K562 (cell line): Measurements from ENCODE around the gene SRRT. TPM values are rescaled to one million over a fixed set of nuclear protein-coding genes. Genes with fewer than 3 reads are reported as not detected.

Source experiments
- DIDO1 ChIP-seq: fragments of 450-650 bp; IDR thresholded peaks from 2 replicates; pipeline ENCODE4 v1.6.1; 2016; ENCODE audit warnings: low read depth, missing biosample characterization, missing genetic modification characterization
- FOXA1 ChIP-seq: fragments of 450-650 bp; IDR thresholded peaks from 2 replicates; pipeline ENCODE4 v1.6.1; 2016; ENCODE audit warnings: mild to moderate bottlenecking, borderline replicate concordance
- FUS ChIP-seq: fragments of 200-400 bp; formaldehyde crosslinking; optimal IDR thresholded peaks from 2 replicates; pipeline ENCODE3; 2017; ENCODE audit warnings: low read depth, low read length
- NR0B1 ChIP-seq: fragments of 450-650 bp; IDR thresholded peaks from one replicate; pipeline ENCODE4 v1.6.1; 2018; ENCODE audit warnings: mild to moderate bottlenecking, moderate library complexity; ENCODE audit not compliant: partially characterized antibody
- PKNOX1 ChIP-seq: fragments of 450-650 bp; IDR thresholded peaks from 2 replicates; pipeline ENCODE4 v1.6.1; 2016
- POLR2A ChIP-seq: fragments of 450-650 bp; conservative IDR thresholded peaks from 2 replicates; pipeline ENCODE4 v1.6.1; 2016
- PRDM10 ChIP-seq: fragments of 450-650 bp; IDR thresholded peaks from 2 replicates; pipeline ENCODE4 v1.6.1; 2018; ENCODE audit not compliant: partially characterized antibody
- TEAD2 ChIP-seq: fragments of 450-650 bp; IDR thresholded peaks from 2 replicates; pipeline ENCODE4 v1.6.1; 2016; ENCODE audit warnings: missing genetic modification characterization, control low read depth, missing compliant biosample characterization
- TFE3 ChIP-seq: fragments of 450-650 bp; formaldehyde crosslinking; IDR thresholded peaks from 2 replicates; pipeline ENCODE4 v1.4.0; 2020; ENCODE audit warnings: mild to moderate bottlenecking, mixed read lengths
- TRIM25 ChIP-seq: fragments of 450-650 bp; IDR thresholded peaks from 2 replicates; pipeline ENCODE4 v1.7.0; 2016; ENCODE audit warnings: borderline replicate concordance
- XRCC4 ChIP-seq: IDR thresholded peaks from one replicate; pipeline ENCODE4 v1.6.1; 2011; ENCODE audit not compliant: insufficient read depth, insufficient read length; ENCODE audit errors: extremely low read depth
- ZNF57 ChIP-seq: fragments of 450-650 bp; formaldehyde crosslinking; IDR thresholded peaks from 2 replicates; pipeline ENCODE4 v1.4.0; 2020; ENCODE audit warnings: mild to moderate bottlenecking, moderate library complexity
- ZNF609 ChIP-seq: sonication (generic); formaldehyde crosslinking; IDR thresholded peaks from 2 replicates; pipeline ENCODE4 v1.8.1; 2023; ENCODE audit warnings: missing genetic modification reagents, mild to moderate bottlenecking, borderline replicate concordance
- polyA plus RNA-seq, 8 experiments: library from polyadenylated mRNA; depleted of rRNA in 4 of 8; stranded (reverse) in 5 of 8; unstranded in 3 of 8; fragments of >200 nt; fragmentation: Nextera tagmentation in 2 of 8; fragmentation: Illumina TruSeq in 1 of 8; extraction: Ambion mirVana in 2 of 8; extraction: Trizol in 1 of 8; gene quantifications; 2 replicates each; pipeline versions ENCODE4 v1.2.1 to v1.2.3, GENCODE V29; 2011 to 2014; ENCODE audit warnings: inconsistent platforms in 1 of 8, missing spikeins in 1 of 8
- total RNA-seq, 7 experiments: library from RNA; depleted of rRNA in 6 of 7; stranded (reverse); fragments of >200 nt in 6 of 7; fragmentation: Illumina TruSeq in 2 of 7; extraction: Trizol in 2 of 7; gene quantifications; 2 replicates each; pipeline versions ENCODE4 v1.2.1 to v1.2.3, GENCODE V29; 2011 to 2021; ENCODE audit warnings: low replicate concordance in 1 of 7

SRRT gene
- total and polyA plus RNA-seq, 9 of the 15 experiments (the other 6 are each of a cell fraction or from before 2014, with no cell fraction given) = 10.3 to 263 (median 84.4) TPM

GRCh38 chr7:100829150-100829716, 45.7 kb upstream of the SRRT start (continued):
- TF ChIP-seq NR0B1 (no peak), TEAD2 (tag) (no peak), ZNF57 (CRISPR knock-in tag) (no peak), XRCC4 (no peak), PRDM10 (peak; percentile 11), FUS (no peak), POLR2A (no peak), TRIM25 (peak; percentile 51; the same call in 1 of the 2 replicates), PKNOX1 (no peak; the same call in 1 of the 2 replicates), TFE3 (CRISPR knock-in tag) (no peak), ZNF609 (CRISPR knock-in tag) (no peak), FOXA1 (no peak), DIDO1 (no peak)
